HG02623 (cell line): Measurements from ENCODE around the gene OR2H2.

Experiments
- ATAC-seq: cut with Tn5 transposase; IDR thresholded peaks from one replicate; pipeline ENCODE4 v1.9.1; 2021; ENCODE audit warnings: moderate library complexity; ENCODE audit not compliant: unreplicated experiment

OR2H2 gene

DNA sequence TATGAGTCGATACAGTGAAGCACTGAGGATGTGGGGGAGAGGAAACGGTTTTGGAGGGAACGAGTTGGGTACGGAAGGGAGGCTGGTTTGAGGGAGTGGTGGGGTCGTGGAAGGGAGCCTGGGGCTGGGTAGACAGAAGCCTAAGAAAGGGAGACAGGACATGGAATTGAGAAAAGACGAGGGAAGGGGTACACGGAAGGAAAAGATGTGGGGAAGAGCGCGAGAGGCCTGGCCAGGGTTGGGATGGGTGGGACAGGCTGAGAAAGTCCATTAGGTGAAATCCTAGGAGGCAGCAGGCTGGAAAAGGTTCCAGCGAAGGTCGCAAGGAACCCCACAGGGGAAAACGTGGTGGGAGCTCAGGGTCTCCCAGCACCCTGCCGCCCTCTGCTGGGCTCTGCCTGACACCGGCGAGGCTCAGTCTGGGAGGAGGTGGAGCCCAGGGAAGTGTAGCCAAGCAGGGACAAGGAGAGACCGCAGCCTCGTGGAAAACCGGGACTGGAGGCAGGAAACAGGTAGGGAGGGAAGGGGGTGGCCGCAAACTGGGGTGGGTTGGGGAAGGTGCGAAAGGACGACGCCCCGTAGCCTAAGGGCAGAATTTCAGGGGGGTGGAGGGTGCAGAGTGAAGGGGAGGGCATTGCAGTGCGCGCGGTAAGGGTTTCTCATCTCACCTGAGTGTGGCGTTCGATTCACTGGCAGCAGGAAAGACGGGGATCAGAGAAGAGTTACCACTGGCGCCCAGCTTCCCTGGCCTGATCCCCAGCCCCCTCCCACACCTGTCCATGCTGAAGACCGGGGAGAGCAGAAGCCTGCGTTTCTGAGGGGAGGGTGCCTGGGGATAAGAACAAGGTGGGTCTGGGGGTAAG lies 43.7 kb downstream of the OR2H2 start:
- ATAC-seq, result no peak

DNA sequence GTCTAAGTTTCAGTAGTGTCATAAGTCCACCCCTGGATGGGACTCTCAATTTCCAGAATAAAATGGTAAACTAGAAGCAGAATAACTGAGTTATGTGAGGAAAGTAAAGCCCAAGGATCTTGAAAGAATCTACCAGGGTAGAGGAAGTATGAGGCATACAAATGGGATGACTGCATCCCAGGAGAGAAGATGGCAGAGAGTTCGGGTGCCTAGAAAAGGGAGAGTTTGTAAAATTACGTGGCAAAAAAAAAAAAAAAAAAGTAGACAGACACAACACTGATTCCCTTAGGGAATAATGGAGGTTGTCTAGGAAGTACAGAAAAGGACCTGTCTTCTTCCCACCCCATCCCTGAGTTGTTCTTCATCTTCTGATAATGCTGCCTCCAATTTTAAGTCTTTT lies 44.6 kb downstream of the OR2H2 start:
- ATAC-seq, result no peak

DNA sequence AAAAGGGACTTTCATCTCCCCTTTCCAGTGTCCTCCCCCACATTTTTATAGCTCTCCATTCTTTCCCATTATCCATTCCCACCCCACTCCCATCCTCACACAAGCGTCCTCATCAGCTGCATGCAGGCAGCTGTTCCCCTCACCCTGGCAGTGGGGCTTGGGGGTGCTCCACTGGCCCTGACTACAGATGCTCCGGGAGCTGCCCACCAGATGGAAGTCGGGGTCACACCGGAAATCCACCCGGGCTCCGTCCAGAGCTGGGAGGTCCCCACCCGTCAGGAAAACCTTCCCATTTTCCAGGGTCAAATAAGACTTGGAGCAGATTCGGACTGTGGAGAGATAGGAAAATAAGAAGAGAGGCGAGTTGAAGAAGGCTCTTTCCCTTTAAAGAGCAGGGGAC lies 45.4 kb downstream of the OR2H2 start:
- ATAC-seq, result no peak

GRCh38 chr6:29631209-29631810 lies 46.4 kb downstream of the OR2H2 start:
- no peak for ATAC-seq

GRCh38 chr6:29631860-29632731 lies 47.2 kb downstream of the OR2H2 start:
- peak; percentile 20 for ATAC-seq

DNA sequence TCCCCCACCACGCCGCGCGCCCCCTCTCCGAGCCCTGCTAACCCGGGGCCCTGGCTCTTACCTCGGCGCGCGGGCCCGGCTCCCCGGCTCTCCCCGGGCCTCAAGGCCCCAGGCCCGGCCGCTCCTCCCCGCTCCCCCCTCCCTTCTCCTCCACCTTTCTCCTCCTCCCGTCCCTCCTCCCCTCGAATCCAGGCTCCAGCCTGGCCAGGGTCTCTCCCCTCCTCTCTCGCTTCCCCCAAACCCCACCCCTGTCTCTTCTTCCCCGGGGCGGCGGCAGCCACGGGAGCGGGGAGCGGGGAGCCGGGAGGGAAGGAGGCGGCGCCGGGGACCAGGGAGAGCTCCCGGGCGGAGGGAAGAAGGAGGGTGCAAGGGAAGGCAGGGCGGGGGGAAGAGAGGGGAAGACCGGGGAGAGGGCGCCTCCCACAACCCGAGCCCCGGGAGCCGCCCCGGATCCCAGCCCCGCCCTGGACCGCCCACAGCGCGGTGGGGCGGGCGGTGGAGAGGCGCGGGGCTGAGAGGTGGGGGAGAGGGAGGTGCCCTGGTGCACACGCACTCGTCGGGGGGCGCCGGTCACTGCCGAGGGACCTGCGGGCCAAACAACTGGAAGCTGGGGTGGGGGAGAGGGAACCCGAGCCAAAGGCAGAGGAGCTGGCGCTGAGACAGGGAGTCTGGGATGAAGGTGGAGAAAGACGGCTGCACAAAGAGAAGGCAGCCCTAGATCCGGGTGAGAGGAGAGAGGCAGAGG lies 48.0 kb downstream of the OR2H2 start, which contains the start of gene GABBR1:
Gene GABBR1 (minus strand): TSS at position 395 of the 745 bp plus-strand sequence. CDS start 798 bp downstream, outside the sequence.
- peak; percentile 64 for ATAC-seq

GRCh38 chr6:29633534-29633905 lies 48.6 kb downstream of the OR2H2 start:
- ATAC-seq, result peak; percentile 14

DNA sequence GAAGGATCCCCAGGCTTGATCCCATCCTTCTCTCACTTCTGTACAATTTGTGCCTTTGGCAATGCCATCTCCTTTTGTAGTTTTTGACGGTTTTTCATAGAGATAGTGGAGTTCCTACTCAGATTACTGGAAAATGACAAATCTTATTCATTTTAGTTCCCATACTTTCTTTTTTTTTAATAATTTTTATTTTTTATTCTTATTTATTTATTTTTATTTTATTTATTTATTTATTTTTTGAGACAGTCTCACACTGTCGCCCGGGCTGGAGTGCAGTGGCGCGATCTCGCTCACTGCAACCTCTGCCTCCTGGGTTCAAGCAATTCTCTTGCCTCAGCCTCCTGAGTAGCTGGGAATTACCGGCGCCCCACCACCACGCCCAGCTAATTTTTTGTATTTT lies 52.3 kb downstream of the OR2H2 start:
- no peak for ATAC-seq
